ENCODE results near the gene DMGDH.

The DMGDH gene

DNA sequence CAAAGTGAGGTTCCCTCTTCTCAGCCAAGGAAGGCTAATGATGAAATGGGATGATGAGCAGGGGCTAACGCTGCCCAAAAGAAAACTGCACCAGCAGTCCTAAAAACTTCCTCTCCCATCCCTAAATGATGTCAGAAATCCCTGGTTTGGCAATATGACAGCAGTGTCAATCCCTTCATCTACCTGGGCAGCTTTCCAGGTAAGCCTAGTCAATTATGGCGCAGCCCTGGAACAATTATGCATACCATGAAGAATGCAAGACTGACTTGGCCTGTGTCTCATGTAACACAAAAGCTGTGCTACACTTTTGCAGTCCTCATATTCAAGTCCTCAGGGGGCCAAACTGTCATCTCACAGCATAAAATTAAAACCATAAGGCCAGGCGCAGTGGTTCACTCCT is 7.0 kb downstream of the DMGDH start:
- DNase-seq: no peak

DNA sequence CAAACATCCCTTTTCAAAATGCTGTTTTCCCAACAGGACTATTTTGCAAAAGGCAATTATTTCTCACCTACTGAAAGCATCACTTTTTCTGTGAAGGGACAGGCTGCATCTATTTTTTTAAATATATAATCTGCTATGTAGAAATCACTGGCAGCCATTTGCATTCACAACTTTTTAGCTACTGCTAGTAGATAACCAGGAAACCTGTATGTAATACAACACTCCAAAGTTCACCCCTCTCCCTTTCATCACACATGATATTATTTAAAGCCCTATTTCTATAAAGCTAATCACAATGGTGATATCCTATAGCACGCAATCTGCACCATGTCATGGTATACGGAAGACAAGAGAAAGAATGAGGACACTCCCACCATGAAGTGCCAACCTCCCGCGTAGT is 9.8 kb downstream of the DMGDH start:
- DNase-seq: no peak

DNA sequence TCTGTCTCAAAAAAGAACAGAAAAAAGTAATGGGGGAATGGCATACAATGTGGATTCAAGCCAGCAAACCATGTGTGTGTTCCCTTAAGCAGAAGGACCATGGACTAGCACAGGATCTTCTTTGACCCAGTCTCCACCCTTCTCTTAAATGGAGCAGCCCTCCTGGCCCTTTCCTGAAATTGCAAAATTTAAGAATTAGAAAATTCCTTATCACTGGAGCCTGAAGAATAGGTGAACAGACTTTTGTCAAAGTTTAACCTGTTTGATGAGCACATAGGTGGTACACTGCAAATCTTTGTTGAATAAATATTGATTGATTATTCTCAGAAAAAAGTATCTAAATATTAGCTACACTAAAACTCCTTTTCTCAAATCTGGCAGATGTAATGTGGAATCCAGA is 12.6 kb downstream of the DMGDH start:
- no peak for DNase-seq

DNA sequence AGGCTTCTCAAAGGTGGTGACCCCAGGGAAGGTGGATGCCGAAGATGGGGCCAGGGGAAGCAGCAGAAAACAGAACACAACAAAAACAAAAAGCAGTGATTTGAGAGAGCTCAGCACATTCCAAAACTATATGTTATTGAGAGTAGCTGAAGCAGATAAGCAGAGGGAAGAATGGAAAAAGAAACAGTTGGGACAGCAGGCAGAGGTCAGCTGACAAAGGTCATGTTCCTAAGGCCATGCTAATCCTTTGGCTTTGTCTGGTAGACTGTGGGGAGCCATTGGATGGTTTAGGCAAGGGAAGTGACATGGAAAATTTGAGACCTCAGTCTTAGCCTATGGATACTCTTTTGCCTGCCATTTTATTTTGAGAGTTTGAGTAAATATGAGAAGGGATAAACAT is 14.5 kb downstream of the DMGDH start:
- no peak for DNase-seq

DNA sequence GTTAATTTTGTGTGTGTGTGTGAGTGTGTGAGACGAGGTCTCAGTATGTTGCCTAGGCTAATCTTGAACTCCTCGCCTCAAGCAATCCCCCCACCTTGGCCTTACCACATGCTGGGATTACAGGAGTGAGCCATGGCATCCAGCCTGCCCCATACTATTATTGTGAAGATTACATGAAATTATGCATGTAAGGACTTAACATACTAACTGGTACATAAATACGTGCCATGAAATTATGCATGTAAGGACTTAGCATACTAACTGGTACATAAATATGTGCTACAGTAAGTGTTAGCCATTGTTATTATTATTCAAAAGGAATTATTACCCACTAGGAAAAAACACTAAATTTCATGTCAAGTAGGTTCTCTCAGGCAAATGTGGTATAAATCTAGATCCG is 16.2 kb downstream of the DMGDH start:
- no peak for DNase-seq

DNA sequence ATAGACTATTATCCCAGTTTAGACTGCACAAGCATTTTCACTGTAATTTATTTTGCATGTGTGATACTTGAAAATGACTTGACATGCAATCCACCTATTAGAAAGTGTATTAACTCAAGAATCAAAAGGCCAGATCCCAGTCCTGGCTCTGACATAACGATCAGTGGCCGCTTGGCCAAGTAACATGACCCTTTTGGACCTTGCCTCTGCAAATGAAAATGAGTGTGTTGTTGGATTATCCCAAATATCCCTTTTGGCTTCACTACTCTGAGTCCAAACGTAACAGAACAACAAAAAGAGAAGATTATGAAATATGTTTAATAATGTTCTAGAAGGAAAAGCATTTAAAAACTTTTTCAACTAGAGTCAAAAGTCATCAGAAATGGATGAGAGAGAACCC is 19.0 kb downstream of the DMGDH start:
- no peak for DNase-seq

DNA sequence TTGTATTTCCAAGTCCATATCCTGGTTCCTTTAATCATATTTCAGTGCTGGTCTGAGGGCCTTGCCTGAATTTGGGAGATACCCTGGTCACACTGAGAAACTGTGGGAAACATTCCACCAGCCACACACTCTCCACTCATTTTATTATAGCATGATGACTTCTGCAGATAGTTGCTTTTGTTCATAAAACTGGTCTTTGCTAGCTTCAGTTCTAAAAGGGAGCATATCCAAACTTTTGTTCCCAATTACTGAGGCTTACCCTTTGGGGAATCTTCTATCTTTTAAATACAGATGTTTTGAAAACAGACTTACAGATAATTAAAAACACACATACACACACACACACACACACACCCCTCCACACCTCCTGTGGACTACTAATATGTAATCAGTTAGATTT is 21.0 kb downstream of the DMGDH start:
- DNase-seq: no peak

DNA sequence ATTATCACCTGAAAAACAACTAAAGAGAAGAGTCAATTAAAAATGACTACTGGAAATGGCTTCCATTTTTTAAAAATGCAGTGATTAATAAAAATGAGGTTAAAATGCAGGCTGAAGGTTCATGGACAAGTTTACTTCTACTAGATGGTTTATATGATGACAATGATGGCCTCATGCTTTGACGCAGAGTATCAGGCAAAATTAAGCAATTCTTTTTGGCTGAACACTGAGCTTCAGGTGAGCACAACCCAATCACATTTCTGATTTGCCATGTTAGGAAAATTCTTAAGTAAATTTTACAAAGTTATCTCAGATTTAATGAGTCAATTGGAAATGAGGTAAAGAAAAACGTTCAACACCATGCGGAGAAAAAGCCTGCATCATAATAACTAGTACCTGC is 22.3 kb downstream of the DMGDH start:
- no peak for DNase-seq

DNA sequence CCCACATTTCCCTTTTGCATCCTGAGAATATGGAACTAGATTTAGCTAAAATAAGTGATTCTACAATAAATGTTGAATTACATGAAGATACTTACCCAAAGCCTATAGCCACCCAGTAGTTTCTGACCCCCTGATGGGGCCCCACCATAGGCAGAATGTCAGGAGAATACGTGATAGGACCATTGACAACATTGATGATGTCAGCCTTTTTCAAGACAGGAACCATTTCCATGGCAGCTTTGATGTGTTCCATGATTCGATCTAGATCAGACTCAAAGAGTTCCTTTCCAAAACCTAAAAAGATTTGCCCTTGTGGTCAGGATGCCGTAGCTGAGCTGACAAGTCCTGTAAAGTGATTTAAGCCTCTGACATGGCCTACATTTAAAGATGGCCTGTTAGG is 27.3 kb downstream of the DMGDH start:
- DNase-seq: no peak

DNA sequence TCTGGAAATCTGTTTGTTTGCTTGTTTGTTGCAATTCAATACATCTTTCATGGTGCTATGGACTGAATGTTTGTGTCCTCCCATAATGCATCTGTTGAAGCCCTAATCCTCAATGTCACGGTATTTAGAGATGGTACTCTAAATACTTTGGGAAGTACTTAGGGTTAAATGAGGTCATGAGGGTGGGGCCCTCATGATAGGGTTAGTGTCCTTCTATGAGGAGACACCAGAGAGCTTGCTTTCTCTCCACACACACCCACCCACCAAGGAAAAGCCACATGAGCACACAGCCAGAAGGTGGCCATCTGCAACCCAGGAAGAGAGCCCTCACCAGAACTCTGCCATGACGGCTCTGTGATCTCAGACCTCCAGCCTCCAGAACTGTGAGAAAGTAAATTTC is 32.7 kb downstream of the DMGDH start:
- no peak for DNase-seq

DNA sequence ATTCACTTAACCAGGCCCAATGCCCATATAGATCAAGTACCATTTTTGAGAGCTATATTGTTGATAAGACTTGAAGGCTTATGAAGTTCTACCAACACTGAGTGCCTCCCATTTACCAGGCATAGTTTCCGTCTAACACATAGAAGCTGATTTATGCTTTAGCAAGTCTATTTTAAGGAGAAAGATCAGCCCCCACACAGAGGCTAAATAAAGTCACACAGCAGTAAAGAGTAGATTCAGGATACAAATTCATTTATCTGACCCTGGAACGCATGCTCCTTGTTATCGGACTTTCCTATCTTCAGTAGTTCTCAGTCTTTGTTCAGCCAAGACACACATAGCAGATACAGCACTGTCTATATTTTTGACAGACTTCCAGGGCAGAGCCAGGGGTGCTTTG is 34.2 kb downstream of the DMGDH start:
- no peak for DNase-seq

DNA sequence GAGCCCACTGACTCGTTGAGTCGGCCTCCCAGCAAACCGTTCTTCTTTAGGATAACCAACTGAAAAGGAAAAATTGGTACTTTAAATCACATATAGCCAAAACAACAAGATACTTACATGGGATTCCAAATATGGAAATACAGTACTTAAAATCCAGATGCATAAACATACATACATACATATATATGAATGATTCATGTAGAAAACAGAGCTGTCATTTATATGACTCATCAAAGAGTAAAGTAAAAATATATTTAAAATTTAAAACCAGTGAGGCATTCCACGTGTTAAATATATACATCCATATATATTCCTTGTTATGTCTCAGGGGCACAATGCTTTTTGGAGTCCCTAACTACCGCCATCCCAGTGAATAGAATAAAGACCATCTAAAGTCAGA is 36.7 kb downstream of the DMGDH start:
- no peak for DNase-seq

DNA sequence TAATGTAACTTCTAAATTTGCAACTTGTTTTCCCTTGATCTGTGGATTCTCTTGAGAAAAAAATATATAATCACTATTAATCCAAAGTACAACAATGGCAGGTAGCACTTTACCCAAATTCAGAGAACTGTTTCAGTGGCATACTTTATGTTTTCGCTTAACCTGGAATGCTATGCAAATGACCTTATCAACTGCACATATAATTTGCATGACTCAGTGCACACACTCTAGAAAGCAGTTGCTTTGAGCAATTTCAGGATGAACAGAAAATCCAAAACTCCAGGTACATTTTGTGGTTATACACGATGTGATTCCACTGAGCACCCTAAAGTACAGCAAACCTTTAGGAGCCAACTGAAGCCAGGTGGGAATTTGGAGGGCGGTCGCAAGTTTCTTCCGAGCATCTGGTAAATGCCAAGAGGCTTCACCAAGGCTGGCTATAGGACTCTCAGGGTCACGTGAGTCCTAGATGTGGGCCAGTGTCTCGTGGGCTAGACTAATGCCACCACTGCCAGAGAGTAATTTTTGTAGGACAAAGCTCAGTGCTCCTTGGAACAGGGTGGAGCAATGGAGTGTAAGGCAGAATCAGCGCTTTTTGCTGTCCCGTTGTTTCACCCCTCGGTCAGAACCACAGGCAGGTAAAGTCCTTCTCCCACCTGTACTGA is 37.3 kb downstream of the DMGDH start:
- DNase-seq: no peak

DNA sequence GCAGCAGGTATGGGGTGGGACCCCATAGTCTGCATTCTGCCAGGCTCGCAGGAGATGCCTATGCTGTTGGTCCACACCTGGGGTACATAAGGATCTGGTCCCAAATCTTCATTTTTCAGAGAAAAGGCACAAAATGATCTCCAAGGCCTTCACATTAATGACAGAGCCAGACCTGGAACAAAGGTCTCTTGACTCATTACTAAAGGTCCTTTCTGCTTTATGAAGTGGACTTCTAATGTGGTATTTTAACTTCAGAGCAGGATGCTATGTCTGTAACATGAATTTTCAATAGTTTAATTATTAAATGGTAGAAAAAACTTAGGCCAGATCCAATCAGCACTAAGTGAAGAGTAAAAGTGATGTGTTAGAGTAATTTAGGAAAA is 38.0 kb downstream of the DMGDH start:
- no peak for DNase-seq

DNA sequence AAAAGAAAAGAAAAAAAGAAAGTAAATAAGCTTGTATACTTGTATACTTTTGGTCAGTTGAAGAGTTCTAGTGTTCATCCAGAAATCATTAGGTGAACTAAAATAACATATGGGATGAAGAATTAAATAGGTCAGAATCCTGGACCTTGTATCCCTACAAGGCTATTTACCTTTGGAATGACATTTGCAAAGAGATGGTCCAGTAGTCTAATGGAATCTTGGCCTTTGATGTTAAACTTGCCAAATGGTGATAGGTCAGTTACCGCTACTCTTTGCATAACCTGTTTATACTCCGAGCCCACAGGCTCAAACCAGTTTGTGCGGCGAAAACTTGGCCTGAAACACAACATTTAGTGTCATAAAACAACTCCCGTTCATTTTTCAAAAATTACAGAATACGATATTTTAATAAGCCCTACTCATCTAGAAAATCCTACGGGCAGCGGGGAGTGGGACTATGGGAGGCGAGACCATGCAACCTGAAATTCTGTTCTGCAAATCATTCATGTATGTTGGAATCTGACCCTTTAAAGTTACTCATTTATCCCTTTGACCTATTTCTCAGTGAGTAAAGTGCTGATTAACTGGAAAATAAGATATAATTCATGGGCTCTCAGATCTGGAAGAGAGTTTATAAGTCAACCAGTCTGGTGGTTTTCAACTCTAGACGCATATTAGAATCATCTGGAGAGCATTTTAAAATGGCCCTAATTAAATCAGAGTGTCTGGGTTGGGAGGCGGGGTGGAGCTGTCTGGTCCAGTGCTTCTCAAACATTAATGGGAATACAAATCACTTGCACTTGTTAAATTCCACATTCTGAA is 38.6 kb downstream of the DMGDH start:
- no peak for DNase-seq

DNA sequence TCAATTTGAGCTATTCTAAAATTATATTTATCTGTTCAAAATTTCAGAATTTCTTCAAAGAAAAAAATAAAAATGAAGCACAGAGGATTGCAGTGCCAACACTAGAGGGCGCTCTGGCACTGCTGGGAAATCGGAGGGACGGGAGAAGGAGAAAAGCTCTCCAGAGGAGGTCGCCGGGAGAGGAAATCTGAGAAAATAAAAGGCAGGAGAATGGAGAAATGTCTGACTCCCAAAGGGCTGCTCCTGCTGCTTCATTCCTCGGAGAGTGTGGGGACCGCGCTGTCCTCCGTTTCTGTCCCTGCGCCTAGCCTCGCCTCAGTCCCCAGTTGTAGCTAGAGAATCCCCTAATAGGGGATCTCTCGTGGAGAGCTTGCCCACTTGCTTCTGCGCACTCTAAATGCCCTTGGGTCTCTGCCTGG is 44.4 kb downstream of the DMGDH start:
- peak in 3 of 4 experiments; percentile 3 to 7 (median 4) for DNase-seq

DNA sequence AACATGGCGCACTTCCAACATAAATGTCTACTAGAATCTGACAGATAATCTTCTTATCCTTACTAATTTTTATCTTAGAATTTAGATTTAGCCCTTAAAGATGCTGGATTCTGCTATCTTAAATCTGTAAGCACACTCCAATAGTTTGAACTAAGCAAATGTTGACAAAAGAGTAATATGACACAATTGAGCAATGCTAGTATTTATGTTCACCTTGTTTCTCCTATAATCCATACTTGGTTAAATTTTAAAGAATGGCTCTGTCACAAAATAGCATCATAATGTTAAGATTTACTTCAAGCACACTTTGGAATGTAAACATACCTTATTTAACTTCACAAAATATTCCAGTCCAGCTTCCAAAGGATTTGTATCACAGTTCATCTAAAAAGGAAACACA is 45.5 kb downstream of the DMGDH start:
- no peak for DNase-seq

DNA sequence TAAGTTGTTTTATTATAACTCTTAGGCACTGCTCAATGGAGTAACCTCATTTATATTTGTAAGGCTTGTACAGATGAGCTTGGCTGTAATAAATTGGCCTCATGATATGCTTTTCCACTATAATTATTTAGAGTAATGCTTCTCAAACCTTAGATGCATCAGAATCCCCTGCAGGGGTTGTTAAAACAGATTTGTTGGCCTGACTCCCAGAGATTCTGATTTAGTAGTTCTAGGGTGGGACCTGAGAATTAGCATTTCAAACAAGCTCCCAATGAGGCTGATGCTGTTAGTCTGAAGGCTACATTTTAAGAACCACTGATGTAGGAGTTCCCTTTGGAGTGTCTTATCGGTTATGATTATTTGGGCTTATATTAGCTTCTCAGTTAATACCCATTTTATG is 46.1 kb downstream of the DMGDH start:
- no peak for DNase-seq

DNA sequence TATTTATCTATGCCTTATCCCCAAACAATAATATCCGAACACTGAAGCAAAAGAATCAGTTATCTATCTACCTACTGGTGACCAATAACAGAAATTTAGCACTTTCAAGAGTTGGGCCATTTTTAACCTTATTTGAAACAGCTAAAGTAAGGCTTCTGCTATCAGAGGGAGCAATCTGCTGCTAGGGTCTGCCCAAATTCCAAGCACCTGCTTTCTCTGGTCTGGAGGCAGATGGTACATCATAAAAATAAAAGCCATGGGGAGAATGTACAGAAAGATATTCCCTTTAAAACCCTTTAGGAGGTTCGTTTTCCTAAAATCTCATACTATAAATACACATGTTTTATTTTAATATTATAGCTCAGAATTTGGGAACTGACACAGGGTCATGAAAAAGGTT is 46.7 kb downstream of the DMGDH start:
- no peak for DNase-seq

DNA sequence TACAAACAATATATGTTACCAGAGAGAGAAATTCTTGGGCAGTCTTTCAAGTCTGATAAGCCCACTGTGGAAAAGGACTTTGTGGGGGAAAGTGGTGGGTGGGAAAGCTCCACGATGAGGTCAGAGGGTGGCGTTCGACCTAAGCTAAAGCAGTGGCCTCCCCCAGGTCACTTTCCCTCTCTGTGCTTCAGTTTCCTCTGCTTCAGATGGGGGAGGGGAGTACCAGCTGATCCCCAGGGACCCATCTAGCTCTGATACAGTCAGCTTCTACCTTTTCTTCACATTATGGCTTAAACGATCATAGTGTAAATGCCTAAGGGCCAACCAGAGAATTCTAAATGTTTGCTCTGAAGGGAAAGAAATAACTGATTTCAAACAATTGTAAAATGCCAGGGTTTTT is 47.7 kb downstream of the DMGDH start:
- no peak for DNase-seq

DNA sequence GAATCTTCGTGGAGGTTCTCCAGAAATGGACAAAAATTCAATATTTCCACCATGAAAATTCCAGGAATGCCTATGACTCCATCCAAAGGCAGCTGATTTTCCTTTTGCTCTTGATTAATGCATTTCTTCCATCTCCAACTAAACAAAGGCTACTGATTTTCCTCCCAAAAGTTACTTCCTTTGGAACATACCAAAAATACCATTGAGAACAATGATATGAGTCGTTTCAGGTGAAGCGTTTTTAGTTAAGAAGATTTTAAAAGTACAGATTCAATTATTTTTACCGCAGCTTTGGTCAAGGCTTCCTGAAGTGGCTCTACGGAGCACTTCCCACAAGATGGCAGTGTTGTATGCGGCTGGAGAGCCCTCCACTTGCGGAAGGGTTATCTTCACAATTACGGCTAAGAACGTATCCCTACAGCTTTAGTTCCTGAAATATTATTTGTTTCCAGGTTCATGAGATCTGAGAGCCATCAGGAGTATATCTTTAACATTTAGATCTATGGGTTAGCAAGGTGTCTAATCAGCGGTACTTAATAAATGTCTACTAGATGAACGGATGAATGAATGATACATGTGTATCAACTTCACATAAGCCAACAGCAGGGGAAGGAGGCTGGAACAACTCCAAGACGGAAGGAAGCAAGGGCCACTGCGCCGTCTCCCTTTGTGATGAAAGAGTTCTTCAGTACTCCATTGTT is 48.5 kb downstream of the DMGDH start:
- peak in 1 of 4 experiments; percentile 6 for DNase-seq

DNA sequence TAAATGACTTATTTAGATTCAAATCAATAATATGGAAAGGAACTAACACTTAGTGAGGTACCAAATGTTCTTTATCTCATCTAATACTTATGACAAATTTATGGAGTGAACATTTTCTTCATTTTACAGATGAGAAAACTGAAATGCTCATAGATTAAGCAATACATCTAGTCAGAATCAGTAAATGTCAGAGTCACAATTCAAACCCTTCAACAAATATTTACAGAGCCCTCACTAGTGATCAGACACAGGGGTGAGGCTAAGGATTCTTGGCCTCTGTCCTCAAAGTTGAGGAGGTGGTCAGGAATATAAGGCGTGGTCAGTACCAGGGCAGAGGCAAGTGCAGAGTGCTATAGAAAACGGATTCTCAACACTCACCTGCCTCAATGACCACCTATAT is 54.8 kb downstream of the DMGDH start:
- DNase-seq: no peak

DNA sequence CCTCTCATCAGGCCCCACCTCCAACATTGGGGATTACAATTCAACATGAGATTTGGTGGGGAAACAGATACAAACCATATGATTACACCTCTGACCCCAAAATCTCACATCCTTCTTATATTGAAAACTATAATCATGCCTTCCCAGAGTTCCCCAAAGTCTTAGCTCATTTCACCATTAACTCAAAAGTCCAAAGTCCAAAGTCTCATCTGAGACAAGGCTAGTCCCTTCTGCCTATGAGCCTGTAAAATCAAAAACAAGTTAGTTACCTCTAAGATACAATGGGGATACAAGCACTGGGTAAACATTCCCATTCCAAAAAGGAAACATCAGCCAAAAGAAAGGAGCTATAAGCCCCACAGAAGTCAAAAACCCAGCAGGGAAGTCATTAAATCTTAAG is 57.6 kb downstream of the DMGDH start:
- DNase-seq: no peak

DNA sequence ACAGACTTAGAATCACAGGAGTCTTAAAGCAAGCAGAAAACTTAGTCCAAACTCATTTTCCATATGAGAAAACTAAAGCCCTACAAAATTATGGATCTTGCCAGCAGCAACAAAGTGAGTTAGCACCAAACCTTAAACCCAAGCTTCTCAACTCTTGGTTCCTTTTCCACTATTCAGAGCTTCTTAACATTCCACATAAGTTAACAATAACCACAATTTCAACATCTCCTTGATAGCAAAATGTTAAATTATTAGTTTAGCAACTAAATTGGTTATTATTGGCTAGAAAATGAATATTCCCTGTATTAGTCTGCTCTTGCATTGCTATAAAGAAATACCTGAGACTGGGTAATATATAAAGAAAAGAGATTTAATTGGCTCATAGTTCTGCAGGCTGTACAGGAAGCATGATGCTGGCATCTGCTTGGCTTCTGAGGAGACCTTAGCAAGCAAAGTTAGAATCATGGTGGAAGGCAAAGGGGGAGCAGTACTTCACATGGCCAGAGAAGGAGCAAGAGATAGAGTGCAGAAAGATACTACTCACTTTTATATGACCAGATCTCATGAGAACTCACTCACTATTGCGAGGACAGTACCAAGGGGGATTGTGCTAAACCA is 58.1 kb downstream of the DMGDH start:
- DNase-seq: no peak

Measured in activated CD4-positive, CD25-positive, alpha-beta regulatory T cell (primary cell).